Body of pancreas (tissue), 4 donors: ENCODE measurements around the gene INPP5K.

Experiments used
- CTCF ChIP-seq, 7 experiments: fragments of 450-650 bp in 4 of 7; fragments of 200-600 bp in 3 of 7; sonication (generic) in 3 of 7; IDR thresholded peaks; one replicate each; pipeline ENCODE4 v1.5.1; 2016 to 2019; ENCODE audit warnings: antibody characterized with exemption in 7 of 7
- POLR2A ChIP-seq, 3 donors: fragments of 450-650 bp; IDR thresholded peaks; one replicate each; pipeline ENCODE4 v1.6.1; 2016; ENCODE audit warnings: antibody characterized with exemption in 3 of 3, mild to moderate bottlenecking in 2 of 3

GRCh38 chr17:1467258-1467657 is 49.2 kb downstream of the INPP5K start:
- TF ChIP-seq CTCF (IDR thresholded peaks at IDR 0.05): no peak
- TF ChIP-seq POLR2A (IDR thresholded peaks at IDR 0.05): no peak
